HepG2 (cell line): Measurements from ENCODE around the gene CST4. TPM values are rescaled to one million over a fixed set of nuclear protein-coding genes. Genes with fewer than 3 reads are reported as not detected.

ENCODE experiments used
- ATAC-seq: fragments of 200-7000 bp; cut with Tn5 transposase; 3 replicates; pipeline ENCODE4 v1.9.1; 2020; ENCODE audit warnings: mild to moderate bottlenecking, moderate library complexity
- BruUV-seq: library from RNA; stranded (reverse); fragments of 400-500 nt; replicated peaks from 2 replicates; lab custom pipeline; 2021; lab: Mats Ljungman, UMichigan
- CTCF ChIA-PET: fragments of 300-600 bp; formaldehyde crosslinking; extraction: SDS; loops from one replicate; lab custom pipeline; 2021; ENCODE audit warnings: low total read pairs, inconsistent platforms, low intra/inter-chr PET ratio; lab: Yijun Ruan, JAX
- POLR2A ChIA-PET: fragments of 350-600 bp; sonication (Branson Sonifier 250); formaldehyde crosslinking; loops from one replicate; lab custom pipeline; 2020; ENCODE audit warnings: antibody characterized with exemption, inconsistent platforms; lab: Yijun Ruan, JAX
- DNase-seq: peaks from one replicate; pipeline ENCODE4 v3.0.0-alpha.2; 2015; ENCODE audit warnings: low spot score
- FAIRE-seq: peaks from 3 replicates; lab custom pipeline; 2011; peaks lifted over from hg19 to GRCh38; lab: Jason Lieb, UNC
- H2AFZ ChIP-seq: one replicate; pipeline ENCODE4 v1.6.1; 2011; ENCODE audit warnings: low read length, inconsistent platforms
- H3K27ac ChIP-seq: fragments of 300-600 bp; 3 replicates; pipeline ENCODE4 v1.8.0; 2011; ENCODE audit warnings: mixed run types, mild to moderate bottlenecking, mixed read lengths, low read length, inconsistent platforms; ENCODE audit not compliant: insufficient read depth; ENCODE audit errors: extremely low read length
- H3K27me3 ChIP-seq, 2 experiments: fragments of 200-600 bp in 1 of 2; 2 replicates in 1 of 2; 3 replicates in 1 of 2; pipeline versions ENCODE4 v1.6.0 to v1.8.0; 2011; ENCODE audit warnings: low read length in 2 of 2, mild to moderate bottlenecking in 2 of 2, moderate library complexity in 2 of 2, inconsistent platforms in 1 of 2; ENCODE audit not compliant: insufficient read depth in 2 of 2, control insufficient read depth in 1 of 2
- H3K36me3 ChIP-seq, 2 experiments: fragments of 200-600 bp in 1 of 2; replicated peaks in 1 of 2; 2 replicates in 1 of 2; 3 replicates in 1 of 2; pipeline versions ENCODE4 v1.5.1 to v1.8.0; 2011; ENCODE audit warnings: low read length in 2 of 2, inconsistent platforms in 1 of 2; ENCODE audit not compliant: insufficient read depth in 2 of 2, control insufficient read depth in 1 of 2
- H3K4me1 ChIP-seq: 2 replicates; pipeline ENCODE4 v1.5.1; 2012; ENCODE audit warnings: low read length, inconsistent platforms; ENCODE audit not compliant: insufficient read depth
- H3K4me2 ChIP-seq: 2 replicates; pipeline ENCODE4 v1.6.0; 2011; ENCODE audit warnings: low read depth, low read length, inconsistent platforms
- H3K4me3 ChIP-seq, 3 experiments: fragments of 200-600 bp in 1 of 3; sonication (generic), shearing (Covaris generic) in 1 of 3; replicated peaks in 1 of 3; 2 replicates each; pipeline ENCODE4 v1.5.1; 2011 to 2016; ENCODE audit warnings: low read length in 3 of 3, inconsistent platforms in 2 of 3, low read depth in 2 of 3, mild to moderate bottlenecking in 2 of 3, control low read depth in 1 of 3, mixed read lengths in 1 of 3; ENCODE audit not compliant: insufficient read depth in 1 of 3
- H3K79me2 ChIP-seq: one replicate; pipeline ENCODE4 v1.6.1; 2011; ENCODE audit warnings: low read length, inconsistent platforms; ENCODE audit not compliant: insufficient read depth
- H3K9ac ChIP-seq: 2 replicates; pipeline ENCODE4 v1.6.0; 2011; ENCODE audit warnings: mild to moderate bottlenecking, low read depth, low read length, inconsistent platforms; ENCODE audit not compliant: insufficient read depth
- H3K9me3 ChIP-seq: 2 replicates; pipeline ENCODE4 v1.5.1; 2012; ENCODE audit warnings: mild to moderate bottlenecking, low read length
- H4K20me1 ChIP-seq: 2 replicates; pipeline ENCODE4 v1.6.0; 2011; ENCODE audit warnings: inconsistent platforms, mild to moderate bottlenecking, low read length, moderate library complexity; ENCODE audit not compliant: insufficient read depth
- CREM ChIP-seq, 2 experiments: sonication (generic) in 1 of 2; formaldehyde crosslinking in 1 of 2; IDR thresholded peaks; 2 replicates each; pipeline versions ENCODE4 v1.4.0 to v1.6.1; 2016 to 2020; ENCODE audit warnings: antibody characterized with exemption in 1 of 2, mild to moderate bottlenecking in 1 of 2, missing genetic modification reagents in 1 of 2
- LCORL ChIP-seq, 2 experiments: fragments of 450-650 bp in 1 of 2; sonication (generic) in 1 of 2; formaldehyde crosslinking in 1 of 2; IDR thresholded peaks; 2 replicates each; pipeline versions ENCODE4 v1.5.0 to v1.6.1; 2017 to 2020; ENCODE audit warnings: antibody characterized with exemption in 1 of 2, missing genetic modification reagents in 1 of 2
- SCMH1 ChIP-seq: sonication (generic); formaldehyde crosslinking; IDR thresholded peaks from 2 replicates; pipeline ENCODE4 v1.9.0; 2021; ENCODE audit warnings: missing genetic modification reagents, mild to moderate bottlenecking, borderline replicate concordance
- ZNF792 ChIP-seq: IDR thresholded peaks from 2 replicates; pipeline ENCODE4 v1.6.1; 2016
- ZNF850 ChIP-seq: sonication (generic); formaldehyde crosslinking; conservative IDR thresholded peaks from 2 replicates; pipeline ENCODE4 v1.9.0; 2021; ENCODE audit warnings: mild to moderate bottlenecking, missing genetic modification reagents
- WGBS: methylation state at CpG from one replicate; pipeline ENCODE4 v1.1.6; 2017; ENCODE audit warnings: low lambda C conversion rate; 5-methylcytosine and 5-hydroxymethylcytosine counted together
- in situ Hi-C: cut with HindIII; loops from 2 replicates; pipeline ENCODE4 v1.10.0; 2017; ENCODE audit warnings: low pct_unique_long_range_greater_than_20kb; ENCODE audit not compliant: extremely low pct_ligation_motif_present
- intact Hi-C: fragments of 100-400 bp; cut with micrococcal nuclease; formaldehyde crosslinking; loops from one replicate; pipeline ENCODE4 v1.10.0; 2022; ENCODE audit not compliant: unreplicated experiment
- polyA plus RNA-seq, 8 experiments: library from polyadenylated mRNA; depleted of rRNA in 3 of 8; stranded (reverse) in 7 of 8; unstranded in 1 of 8; fragments of >200 nt; fragmentation: Illumina TruSeq in 4 of 8; extraction: Trizol in 4 of 8; gene quantifications; 2 replicates each; pipeline versions ENCODE4 v1.2.1 to v1.2.3, GENCODE V29; 2011 to 2016; ENCODE audit warnings: low read depth in 4 of 8, missing spikeins in 1 of 8, mixed read lengths in 1 of 8; ENCODE audit not compliant: insufficient read depth in 1 of 8
- total RNA-seq, 5 experiments: library from RNA; depleted of rRNA; stranded (reverse); fragments of >200 nt; fragmentation: Illumina TruSeq; extraction: Trizol; gene quantifications; 2 replicates each; pipeline ENCODE4 v1.2.3, GENCODE V29; 2016; ENCODE audit warnings: low read depth in 1 of 5
- TF ChIP-seq, protein P1 (sequence below): sonication (generic); formaldehyde crosslinking; IDR thresholded peaks from 2 replicates; pipeline ENCODE4 v1.8.1; 2022; ENCODE audit warnings: low read depth, mild to moderate bottlenecking, missing genetic modification reagents

Gene CST4
- total and polyA plus RNA-seq, 2 of the 13 experiments (the other 11 are each of a cell fraction or from before 2014, with no cell fraction given), result not detected

DNA sequence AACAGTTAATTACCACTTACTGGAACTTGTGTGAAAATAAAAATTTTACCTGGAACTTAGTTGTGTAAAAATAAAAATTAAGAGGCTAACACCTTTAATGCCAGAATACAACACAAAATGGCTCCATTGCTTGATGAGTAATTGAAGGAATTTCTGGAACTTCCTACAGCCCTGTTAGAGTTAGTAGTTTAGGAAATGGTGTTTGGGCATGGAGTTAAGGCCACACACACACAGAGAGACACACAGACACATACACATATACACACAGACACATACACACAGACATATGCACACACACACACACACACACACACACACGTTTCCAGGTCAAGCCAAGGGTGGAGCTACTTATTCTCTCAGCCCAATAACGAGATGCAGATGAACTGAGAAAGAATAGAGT lies 30.5 kb downstream of the CST4 start:
- FAIRE-seq, result peak; percentile 74
- TF ChIP-seq ZNF850 (CRISPR knock-in tag) (no peak), SCMH1 (CRISPR knock-in tag) (no peak), CREM (IDR thresholded peaks at IDR 0.05) (0 out of 2 replicates have a peak, but pooled peaks have one; percentile 2), CREM (CRISPR knock-in tag; IDR thresholded peaks at IDR 0.05) (no peak), LCORL (IDR thresholded peaks at IDR 0.05) (peak; percentile 5; the same call in 1 of the 2 replicates), LCORL (CRISPR knock-in tag; IDR thresholded peaks at IDR 0.05) (no peak), ZNF792 (CRISPR knock-in tag) (0 out of 2 replicates have a peak, but pooled peaks have one; percentile 9)
- TF ChIP-seq, protein P1, sequence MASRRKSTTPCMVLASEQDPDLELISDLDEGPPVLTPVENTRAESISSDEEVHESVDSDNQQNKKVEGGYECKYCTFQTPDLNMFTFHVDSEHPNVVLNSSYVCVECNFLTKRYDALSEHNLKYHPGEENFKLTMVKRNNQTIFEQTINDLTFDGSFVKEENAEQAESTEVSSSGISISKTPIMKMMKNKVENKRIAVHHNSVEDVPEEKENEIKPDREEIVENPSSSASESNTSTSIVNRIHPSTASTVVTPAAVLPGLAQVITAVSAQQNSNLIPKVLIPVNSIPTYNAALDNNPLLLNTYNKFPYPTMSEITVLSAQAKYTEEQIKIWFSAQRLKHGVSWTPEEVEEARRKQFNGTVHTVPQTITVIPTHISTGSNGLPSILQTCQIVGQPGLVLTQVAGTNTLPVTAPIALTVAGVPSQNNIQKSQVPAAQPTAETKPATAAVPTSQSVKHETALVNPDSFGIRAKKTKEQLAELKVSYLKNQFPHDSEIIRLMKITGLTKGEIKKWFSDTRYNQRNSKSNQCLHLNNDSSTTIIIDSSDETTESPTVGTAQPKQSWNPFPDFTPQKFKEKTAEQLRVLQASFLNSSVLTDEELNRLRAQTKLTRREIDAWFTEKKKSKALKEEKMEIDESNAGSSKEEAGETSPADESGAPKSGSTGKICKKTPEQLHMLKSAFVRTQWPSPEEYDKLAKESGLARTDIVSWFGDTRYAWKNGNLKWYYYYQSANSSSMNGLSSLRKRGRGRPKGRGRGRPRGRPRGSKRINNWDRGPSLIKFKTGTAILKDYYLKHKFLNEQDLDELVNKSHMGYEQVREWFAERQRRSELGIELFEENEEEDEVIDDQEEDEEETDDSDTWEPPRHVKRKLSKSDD (CRISPR knock-in tag), result 0 out of 2 replicates have a peak, but pooled peaks have one; percentile 33
- in situ Hi-C loops, result no loop called here

More for the DNA sequence above, 30.5 kb downstream of the CST4 start:
- Histone ChIP-seq H2AFZ (no peak overlapping the region), H3K27ac (peak overlapping the region; percentile 93), H3K4me2 (peak overlapping the region; percentile 93), H4K20me1 (no peaks in the 10 kb centered on the region), H3K36me3 (no peaks in the 10 kb centered on the region), H3K4me1 (peaks cover 100% of the 10 kb centered on the region), H3K9me3 (no peaks in the 10 kb centered on the region), H3K79me2 (peaks cover 5% of the 10 kb centered on the region), H3K9ac (peak overlapping the region; percentile 72; the same call in 1 of the 2 replicates), H3K4me3 (peak overlapping the region in 1 of 3 experiments; percentile 65; a peak in 1 of 6 replicates), H3K27me3 (no peaks in the 10 kb centered on the region)
- CTCF ChIA-PET, result interaction anchor here (1.6 kb wide), 1 partner anchor 10 kb away, joined by 8 read pairs; no protein-coding TSS in a partner anchor
- POLR2A ChIA-PET, result interaction anchor here (5.4 to 9.9 kb wide), 2 partner anchors 9 to 23 kb away, joined by 71 to 543 read pairs; partner anchors contain the start of gene CST3
- intact Hi-C loops, result no loop called here
- WGBS, result 41% methylated on average over 2 of the region's 2 CpGs
- DNase-seq, result no peak
- no peak for ATAC-seq
- no TSS peak for BruUV-seq
